D721Med (cell line): ENCODE results near the gene YBX1.
A peak's percentile ranks its signal among the peaks of the same experiment; 100 is the strongest.

Experiments used
- DNase-seq: peaks from one replicate; pipeline ENCODE4 v3.0.0; 2011; ENCODE audit warnings: low spot score; ENCODE audit not compliant: insufficient read length
- FAIRE-seq: peaks from 2 replicates; lab custom pipeline; 2011; peaks lifted over from hg19 to GRCh38; lab: Jason Lieb, UNC
- TF ChIP-seq, protein P1 (sequence below): IDR thresholded peaks from 2 replicates; pipeline ENCODE4 v1.5.1; 2012; ENCODE audit warnings: mild to moderate bottlenecking, control low read depth; ENCODE audit not compliant: insufficient read depth; ENCODE audit errors: missing control alignments

YBX1 gene

DNA sequence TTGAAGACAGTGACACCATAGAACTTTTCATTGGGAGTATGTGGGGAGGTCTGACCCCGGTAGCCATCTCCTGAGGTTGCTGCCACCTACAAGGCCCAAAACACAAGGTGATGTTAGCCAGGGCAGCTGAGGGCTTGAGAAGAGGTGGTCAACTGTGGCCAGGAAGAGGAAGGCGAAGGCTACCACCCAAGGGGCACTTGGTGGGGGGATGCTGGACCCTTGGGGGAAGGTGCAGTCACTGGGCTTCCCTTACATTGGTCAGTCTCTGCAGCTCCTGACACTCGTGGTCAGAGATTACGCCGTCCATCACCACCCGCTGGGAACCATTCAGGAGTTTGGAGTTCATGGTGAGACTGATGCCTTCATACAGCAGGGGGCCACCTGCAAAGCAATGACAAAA, 70.1 kb downstream of the YBX1 start:
- FAIRE-seq, result no peak
- DNase-seq, result no peak
- TF ChIP-seq, protein P1, sequence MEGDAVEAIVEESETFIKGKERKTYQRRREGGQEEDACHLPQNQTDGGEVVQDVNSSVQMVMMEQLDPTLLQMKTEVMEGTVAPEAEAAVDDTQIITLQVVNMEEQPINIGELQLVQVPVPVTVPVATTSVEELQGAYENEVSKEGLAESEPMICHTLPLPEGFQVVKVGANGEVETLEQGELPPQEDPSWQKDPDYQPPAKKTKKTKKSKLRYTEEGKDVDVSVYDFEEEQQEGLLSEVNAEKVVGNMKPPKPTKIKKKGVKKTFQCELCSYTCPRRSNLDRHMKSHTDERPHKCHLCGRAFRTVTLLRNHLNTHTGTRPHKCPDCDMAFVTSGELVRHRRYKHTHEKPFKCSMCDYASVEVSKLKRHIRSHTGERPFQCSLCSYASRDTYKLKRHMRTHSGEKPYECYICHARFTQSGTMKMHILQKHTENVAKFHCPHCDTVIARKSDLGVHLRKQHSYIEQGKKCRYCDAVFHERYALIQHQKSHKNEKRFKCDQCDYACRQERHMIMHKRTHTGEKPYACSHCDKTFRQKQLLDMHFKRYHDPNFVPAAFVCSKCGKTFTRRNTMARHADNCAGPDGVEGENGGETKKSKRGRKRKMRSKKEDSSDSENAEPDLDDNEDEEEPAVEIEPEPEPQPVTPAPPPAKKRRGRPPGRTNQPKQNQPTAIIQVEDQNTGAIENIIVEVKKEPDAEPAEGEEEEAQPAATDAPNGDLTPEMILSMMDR, result no peak

GRCh38 chr1:42753070-42753469, 70.9 kb downstream of the YBX1 start:
- DNase-seq (no peak), FAIRE-seq (peak; percentile 29)
- TF ChIP-seq, protein P1, result no peak
